ENCODE data around the gene ZNF138.
"Not testable (repeated sequence)": the region's sequence is repeated elsewhere in the genome, so short reads cannot be mapped to it uniquely, and the experiment has no call there.

The ZNF138 gene

GRCh38 chr7:64794171-64794844, at the start of gene ZNF138:
Gene ZNF138, plus strand, starts transcription at chr7:64794428. Its CDS starts 141 bp downstream, at chr7:64794569.
- in situ Hi-C loops (cut with HindIII; ENCODE audit: low sequenced_read_pairs) = no loop called here

GRCh38 chr7:64744680-64745079, 49.5 kb upstream of the ZNF138 start:
- in situ Hi-C loops (cut with HindIII; ENCODE audit: low sequenced_read_pairs) = no loop called here

GRCh38 chr7:64747802-64748201, 46.4 kb upstream of the ZNF138 start:
- in situ Hi-C loops (cut with HindIII; ENCODE audit: low sequenced_read_pairs) = no loop called here

- in situ Hi-C loops (cut with HindIII; ENCODE audit: low sequenced_read_pairs) = no loop called here
Measured at GRCh38 chr7:64753032-64753431, 41.2 kb upstream of the ZNF138 start.

GRCh38 chr7:64755865-64756264, 38.4 kb upstream of the ZNF138 start:
- in situ Hi-C loops (cut with HindIII; ENCODE audit: low sequenced_read_pairs) = no loop called here

GRCh38 chr7:64758151-64758550, 36.1 kb upstream of the ZNF138 start:
- in situ Hi-C loops (cut with HindIII; ENCODE audit: low sequenced_read_pairs) = no loop called here

GRCh38 chr7:64768824-64769223, 25.4 kb upstream of the ZNF138 start:
- in situ Hi-C loops (cut with HindIII; ENCODE audit: low sequenced_read_pairs) = no loop called here

- in situ Hi-C loops (cut with HindIII; ENCODE audit: low sequenced_read_pairs) = no loop called here
Measured at GRCh38 chr7:64774204-64774842, 19.9 kb upstream of the ZNF138 start.

GRCh38 chr7:64775289-64775688, 18.9 kb upstream of the ZNF138 start:
- in situ Hi-C loops (cut with HindIII; ENCODE audit: low sequenced_read_pairs) = no loop called here

GRCh38 chr7:64784842-64785241, 9.4 kb upstream of the ZNF138 start:
- in situ Hi-C loops (cut with HindIII; ENCODE audit: low sequenced_read_pairs) = not testable (repeated sequence)

- in situ Hi-C loops (cut with HindIII; ENCODE audit: low sequenced_read_pairs) = no loop called here
Measured at GRCh38 chr7:64787295-64787694, 6.9 kb upstream of the ZNF138 start.

GRCh38 chr7:64789241-64789640, 5.0 kb upstream of the ZNF138 start:
- in situ Hi-C loops (cut with HindIII; ENCODE audit: low sequenced_read_pairs) = not testable (repeated sequence)

- in situ Hi-C loops (cut with HindIII; ENCODE audit: low sequenced_read_pairs) = no loop called here
Measured at GRCh38 chr7:64793106-64793755, 997 bp upstream of the ZNF138 start.

GRCh38 chr7:64795176-64795575, 948 bp downstream of the ZNF138 start:
- in situ Hi-C loops (cut with HindIII; ENCODE audit: low sequenced_read_pairs) = no loop called here

GRCh38 chr7:64799169-64799568, 4.9 kb downstream of the ZNF138 start:
- in situ Hi-C loops (cut with HindIII; ENCODE audit: low sequenced_read_pairs) = not testable (repeated sequence)

GRCh38 chr7:64802699-64803098, 8.5 kb downstream of the ZNF138 start:
- in situ Hi-C loops (cut with HindIII; ENCODE audit: low sequenced_read_pairs) = no loop called here

GRCh38 chr7:64807731-64808365, 13.6 kb downstream of the ZNF138 start:
- in situ Hi-C loops (cut with HindIII; ENCODE audit: low sequenced_read_pairs) = no loop called here

GRCh38 chr7:64811767-64812166, 17.5 kb downstream of the ZNF138 start:
- in situ Hi-C loops (cut with HindIII; ENCODE audit: low sequenced_read_pairs) = no loop called here

- in situ Hi-C loops (cut with HindIII; ENCODE audit: low sequenced_read_pairs) = no loop called here
Measured at GRCh38 chr7:64830926-64831325, 36.7 kb downstream of the ZNF138 start.

- in situ Hi-C loops (cut with HindIII; ENCODE audit: low sequenced_read_pairs) = no loop called here
Measured at GRCh38 chr7:64832136-64832535, 37.9 kb downstream of the ZNF138 start.

GRCh38 chr7:64834989-64835388, 40.8 kb downstream of the ZNF138 start:
- in situ Hi-C loops (cut with HindIII; ENCODE audit: low sequenced_read_pairs) = no loop called here

GRCh38 chr7:64835856-64836255, 41.6 kb downstream of the ZNF138 start:
- in situ Hi-C loops (cut with HindIII; ENCODE audit: low sequenced_read_pairs) = not testable (repeated sequence)

Measured in DLD1 (cell line).